Neutrophil (primary cell): ENCODE results near the gene TOP2A.

Experiments
- H3K27ac ChIP-seq: fragments of 200-600 bp; sonication (generic); 2 replicates; pipeline ENCODE4 v1.5.1; 2016; ENCODE audit warnings: mild to moderate bottlenecking, moderate library complexity
- H3K27me3 ChIP-seq: fragments of 200-600 bp; sonication (generic); 2 replicates; pipeline ENCODE4 v1.6.0; 2016; ENCODE audit warnings: mild to moderate bottlenecking
- H3K36me3 ChIP-seq: fragments of 200-600 bp; sonication (generic); 2 replicates; pipeline ENCODE4 v1.5.1; 2017
- H3K4me1 ChIP-seq, 2 experiments: fragments of 200-600 bp in 1 of 2; sonication (generic) in 1 of 2; 1 replicate in 1 of 2; 2 replicates in 1 of 2; pipeline versions ENCODE4 v1.5.1 to v1.6.1; 2013 to 2016; ENCODE audit warnings: low read depth in 1 of 2, low read length in 1 of 2, mild to moderate bottlenecking in 1 of 2, moderate library complexity in 1 of 2; ENCODE audit not compliant: control insufficient read depth in 1 of 2, insufficient read depth in 1 of 2
- H3K4me3 ChIP-seq, 2 experiments: fragments of 200-600 bp in 1 of 2; sonication (generic) in 1 of 2; 1 replicate in 1 of 2; 2 replicates in 1 of 2; pipeline ENCODE4 v1.5.1; 2013 to 2016; ENCODE audit warnings: low read depth in 1 of 2, low read length in 1 of 2, mild to moderate bottlenecking in 1 of 2, moderate library complexity in 1 of 2
- H3K9me3 ChIP-seq: fragments of 200-600 bp; sonication (generic); 2 replicates; pipeline ENCODE4 v1.5.1; 2016
- CTCF ChIP-seq: fragments of 200-600 bp; sonication (generic); IDR thresholded peaks from 2 replicates; pipeline ENCODE4 v1.5.1; 2016; ENCODE audit warnings: antibody characterized with exemption

TOP2A gene

GRCh38 chr17:40417609-40418427 lies at the start of gene TOP2A:
TOP2A (minus strand) TSS chr17:40417896; CDS start chr17:40417791, 105 bp downstream.
- TF ChIP-seq CTCF = peak; percentile 50
- Histone ChIP-seq H3K27me3 (no peaks in the 10 kb centered on the region), H3K4me3 (peak within 1 kb of the TSS; percentile 76), H3K9me3 (no peaks in the 10 kb centered on the region), H3K4me1 (peaks cover 34 to 36% of the 10 kb centered on the region in 2 experiments), H3K36me3 (peaks cover 5% of the 10 kb centered on the region), H3K27ac (no peak within 1 kb of the TSS)

- no peak for TF ChIP-seq CTCF
- H3K36me3 ChIP-seq = no peaks in the 10 kb centered on the region
- H3K4me3 ChIP-seq = no peak overlapping the region
These were observed 49.7 kb upstream of the TOP2A start for GRCh38 chr17:40467281-40467867.

GRCh38 chr17:40466298-40466971 lies 48.7 kb upstream of the TOP2A start:
- H3K27me3 ChIP-seq = peaks cover 43% of the 10 kb centered on the region
- no peaks in the 10 kb centered on the region for H3K9me3 ChIP-seq
- no peak for TF ChIP-seq CTCF
- no peak overlapping the region for H3K4me3 ChIP-seq
- H3K4me1 ChIP-seq = no peaks in the 10 kb centered on the region
- H3K27ac ChIP-seq = no peak overlapping the region
- H3K36me3 ChIP-seq = no peaks in the 10 kb centered on the region

More at GRCh38 chr17:40467281-40467867, 49.7 kb upstream of the TOP2A start:
- H3K27me3 ChIP-seq = peaks cover 44% of the 10 kb centered on the region
- H3K4me1 ChIP-seq = no peaks in the 10 kb centered on the region
- H3K27ac ChIP-seq = no peak overlapping the region
- no peaks in the 10 kb centered on the region for H3K9me3 ChIP-seq

- Histone ChIP-seq H3K4me3 (no peak overlapping the region), H3K4me1 (no peaks in the 10 kb centered on the region), H3K36me3 (no peaks in the 10 kb centered on the region), H3K27ac (no peak overlapping the region), H3K9me3 (no peaks in the 10 kb centered on the region), H3K27me3 (peaks cover 25% of the 10 kb centered on the region)
- TF ChIP-seq CTCF = no peak
These were observed 46.7 kb upstream of the TOP2A start for GRCh38 chr17:40464392-40464855.

GRCh38 chr17:40463122-40463550 lies 45.4 kb upstream of the TOP2A start:
- H3K27me3 ChIP-seq = peaks cover 22% of the 10 kb centered on the region
- H3K9me3 ChIP-seq = no peaks in the 10 kb centered on the region
- TF ChIP-seq CTCF = no peak
- H3K4me3 ChIP-seq = no peak overlapping the region
- H3K36me3 ChIP-seq = no peaks in the 10 kb centered on the region
- no peak overlapping the region for H3K27ac ChIP-seq
- no peaks in the 10 kb centered on the region for H3K4me1 ChIP-seq
